HFF-Myc (cell line): ENCODE data around the gene RHD.
"Not testable (repeated sequence)": the region's sequence is repeated elsewhere in the genome, so short reads cannot be mapped to it uniquely, and the experiment has no call there.

Experiments
- DNase-seq: peaks from one replicate; pipeline ENCODE4 v3.0.0-alpha.2; 2011; ENCODE audit warnings: low read depth; ENCODE audit errors: extremely low read depth
- H3K4me3 ChIP-seq: replicated peaks from 2 replicates; pipeline ENCODE4 v1.5.1; 2011; ENCODE audit warnings: low read depth, mild to moderate bottlenecking, control low read depth, low read length
- TF ChIP-seq, protein P1 (sequence below): IDR thresholded peaks from 2 replicates; pipeline ENCODE4 v1.5.1; 2012; ENCODE audit warnings: mild to moderate bottlenecking, low read depth, low read length, control low read depth; ENCODE audit errors: missing control alignments

The RHD gene

DNA sequence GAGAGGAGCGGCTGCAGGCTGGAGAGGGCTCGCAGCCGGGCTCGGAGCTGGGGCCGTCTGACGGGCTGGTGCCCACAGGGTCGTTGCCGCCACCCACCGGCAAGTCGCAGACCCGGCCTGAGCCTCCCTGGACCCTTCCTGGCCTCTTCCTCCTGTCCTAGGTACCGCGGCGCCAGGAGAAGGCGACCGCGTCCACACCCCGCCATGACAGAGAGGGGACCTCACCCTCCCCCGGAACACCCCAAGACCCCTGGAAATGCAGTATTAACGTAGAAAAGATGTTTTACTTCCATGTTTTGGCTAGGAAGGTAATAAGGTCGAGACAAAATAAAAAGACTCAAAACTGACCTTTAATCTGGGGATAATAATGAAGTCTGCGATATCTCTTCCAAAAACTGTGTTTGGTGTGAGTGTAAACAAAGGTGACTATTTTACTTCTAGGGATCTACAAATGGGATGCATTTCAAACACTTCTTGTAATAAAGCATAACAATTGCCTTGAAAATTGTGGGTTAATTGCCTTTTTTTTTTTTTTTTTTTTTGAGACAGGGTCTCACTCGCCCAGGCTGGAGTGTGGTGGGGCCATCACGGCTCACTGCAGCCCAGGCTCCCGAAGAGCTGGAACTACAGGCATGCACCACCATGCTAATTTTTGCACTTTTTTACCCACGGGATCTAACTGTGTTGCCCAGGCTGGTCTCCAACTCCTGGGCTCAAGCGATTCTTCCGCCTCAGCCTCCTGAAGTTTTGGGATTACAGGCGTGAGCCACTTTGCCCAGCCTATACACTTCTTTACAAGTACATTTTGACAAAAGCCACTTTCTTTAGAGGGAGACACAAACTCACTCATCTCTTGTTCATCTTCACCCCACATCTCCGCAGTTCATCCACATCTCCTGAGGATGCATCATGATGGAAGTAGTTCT is 24.2 kb upstream of the RHD start:
- peak overlapping the region; percentile 97 for H3K4me3 ChIP-seq
- TF ChIP-seq, protein P1, sequence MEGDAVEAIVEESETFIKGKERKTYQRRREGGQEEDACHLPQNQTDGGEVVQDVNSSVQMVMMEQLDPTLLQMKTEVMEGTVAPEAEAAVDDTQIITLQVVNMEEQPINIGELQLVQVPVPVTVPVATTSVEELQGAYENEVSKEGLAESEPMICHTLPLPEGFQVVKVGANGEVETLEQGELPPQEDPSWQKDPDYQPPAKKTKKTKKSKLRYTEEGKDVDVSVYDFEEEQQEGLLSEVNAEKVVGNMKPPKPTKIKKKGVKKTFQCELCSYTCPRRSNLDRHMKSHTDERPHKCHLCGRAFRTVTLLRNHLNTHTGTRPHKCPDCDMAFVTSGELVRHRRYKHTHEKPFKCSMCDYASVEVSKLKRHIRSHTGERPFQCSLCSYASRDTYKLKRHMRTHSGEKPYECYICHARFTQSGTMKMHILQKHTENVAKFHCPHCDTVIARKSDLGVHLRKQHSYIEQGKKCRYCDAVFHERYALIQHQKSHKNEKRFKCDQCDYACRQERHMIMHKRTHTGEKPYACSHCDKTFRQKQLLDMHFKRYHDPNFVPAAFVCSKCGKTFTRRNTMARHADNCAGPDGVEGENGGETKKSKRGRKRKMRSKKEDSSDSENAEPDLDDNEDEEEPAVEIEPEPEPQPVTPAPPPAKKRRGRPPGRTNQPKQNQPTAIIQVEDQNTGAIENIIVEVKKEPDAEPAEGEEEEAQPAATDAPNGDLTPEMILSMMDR: no peak
- DNase-seq: no peak

GRCh38 chr1:25253911-25254310 is 18.4 kb upstream of the RHD start:
- DNase-seq: no peak
- TF ChIP-seq, protein P1: no peak
- no peak overlapping the region for H3K4me3 ChIP-seq

DNA sequence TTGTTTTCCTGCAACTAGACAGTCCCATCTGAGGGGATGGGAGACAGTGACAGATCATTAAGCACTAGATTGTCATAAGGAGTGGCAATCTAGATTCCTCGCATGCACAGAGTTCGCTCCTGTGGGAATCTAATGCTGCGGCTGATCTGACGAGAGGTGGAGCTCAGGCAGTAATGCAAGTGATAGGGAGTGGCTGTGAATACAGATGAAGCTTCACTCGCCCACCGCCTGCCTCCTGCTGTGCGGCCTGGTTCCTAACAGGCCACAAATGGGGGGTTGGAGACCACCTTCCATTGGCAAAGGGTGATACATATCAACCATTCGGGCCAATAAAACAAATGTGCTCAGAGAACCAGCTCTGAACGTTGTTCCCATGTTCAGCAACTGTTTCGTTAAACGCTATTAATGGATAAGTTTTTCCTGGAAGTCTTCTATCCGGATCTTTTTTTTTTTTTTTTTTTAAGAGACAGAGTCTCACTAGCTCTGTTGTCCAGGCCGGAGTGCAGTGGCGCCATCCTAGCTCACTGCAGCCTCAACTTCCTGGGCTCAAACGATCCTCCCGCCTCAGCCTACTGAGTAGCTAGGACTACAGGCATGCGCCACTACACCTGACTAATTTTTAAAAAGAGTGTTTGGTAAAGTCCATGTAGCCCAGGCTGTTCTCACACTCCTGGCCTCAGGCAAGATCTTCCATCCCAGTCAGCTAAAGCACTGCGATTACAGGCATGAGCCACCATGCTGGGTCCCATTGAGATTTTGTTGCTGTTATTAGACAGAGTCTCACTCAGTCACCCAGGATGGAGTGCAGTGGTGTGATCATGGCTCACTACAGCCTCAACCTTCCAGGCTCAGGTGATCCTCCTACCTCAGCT is 16.4 kb upstream of the RHD start:
- H3K4me3 ChIP-seq: no peak overlapping the region
- TF ChIP-seq, protein P1: no peak
- no peak for DNase-seq

- TF ChIP-seq, protein P1: no peak
- no peak overlapping the region for H3K4me3 ChIP-seq
- no peak for DNase-seq
Measured at GRCh38 chr1:25256578-25256965, 15.7 kb upstream of the RHD start.

GRCh38 chr1:25257196-25257595 is 15.1 kb upstream of the RHD start:
- H3K4me3 ChIP-seq: no peak overlapping the region
- no peak for DNase-seq
- TF ChIP-seq, protein P1: no peak

DNA sequence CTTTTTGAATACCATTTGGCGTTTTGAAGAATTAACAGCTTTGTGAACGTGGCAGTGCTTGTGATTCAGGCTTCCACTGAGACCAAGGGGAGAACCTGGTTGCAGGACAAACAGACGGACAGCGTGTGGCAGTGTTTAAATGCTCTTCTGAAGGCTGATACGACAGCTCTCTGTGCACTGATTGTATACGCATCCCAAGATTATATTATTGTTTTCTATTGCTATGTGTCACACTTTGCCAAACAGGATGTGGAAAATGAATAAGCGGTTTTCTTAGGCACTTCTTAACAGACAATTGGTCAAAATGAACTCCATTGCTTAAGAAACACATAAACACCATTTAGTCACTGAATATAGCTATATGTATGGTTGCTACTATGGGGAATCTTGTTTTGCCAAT is 12.5 kb upstream of the RHD start:
- H3K4me3 ChIP-seq, DNase-seq: not testable (repeated sequence)
- TF ChIP-seq, protein P1: peak; percentile 3

- DNase-seq, H3K4me3 ChIP-seq: not testable (repeated sequence)
Measured at GRCh38 chr1:25260336-25260735, 12.0 kb upstream of the RHD start.

GRCh38 chr1:25266554-25267287 is 5.6 kb upstream of the RHD start:
- DNase-seq: not testable (repeated sequence)
- peak overlapping the region; percentile 54 for H3K4me3 ChIP-seq

GRCh38 chr1:25267288-25268142 is 4.8 kb upstream of the RHD start:
- not testable (repeated sequence) for DNase-seq
- H3K4me3 ChIP-seq: peak overlapping the region; percentile 49
